Stomach (tissue), 9 donors: Measurements from ENCODE around the gene SPON2. TPM values are rescaled to one million over a fixed set of nuclear protein-coding genes. Genes with fewer than 3 reads are reported as not detected.

Source experiments
- DNase-seq, 2 donors: peaks; one replicate each; pipeline versions ENCODE4 v3.0.0 to v3.0.0-alpha.2; 2013 to 2019
- H3K27ac ChIP-seq, 5 donors: fragments of 200-600 bp in 4 of 5; sonication (generic) in 4 of 5; one replicate each; pipeline ENCODE4 v1.5.1; 2013 to 2019; ENCODE audit warnings: mild to moderate bottlenecking in 1 of 5, moderate library complexity in 1 of 5
- H3K27me3 ChIP-seq, 3 donors: fragments of 200-600 bp; sonication (generic); one replicate each; pipeline ENCODE4 v1.5.1; 2017 to 2019; ENCODE audit warnings: mixed run types in 1 of 3
- H3K36me3 ChIP-seq, 4 donors: fragments of 200-600 bp; sonication (generic); 1 replicate in 3 of 4; 2 replicates in 1 of 4; pipeline ENCODE4 v1.5.1; 2016 to 2019
- H3K4me1 ChIP-seq, 4 donors: fragments of 200-600 bp; sonication (generic); one replicate each; pipeline ENCODE4 v1.5.1; 2016 to 2019
- H3K4me3 ChIP-seq, 4 donors: fragments of 200-600 bp; sonication (generic) in 3 of 4; one replicate each; pipeline ENCODE4 v1.5.1; 2016 to 2019; ENCODE audit warnings: mild to moderate bottlenecking in 1 of 4
- H3K9me3 ChIP-seq, 4 donors: fragments of 200-600 bp; sonication (generic); one replicate each; pipeline ENCODE4 v1.5.1; 2016 to 2019
- EP300 ChIP-seq: sonication (generic); formaldehyde crosslinking; IDR thresholded peaks from one replicate; pipeline ENCODE4 v1.6.1; 2017; ENCODE audit warnings: antibody characterized with exemption
- POLR2A ChIP-seq, 4 donors: fragments of 450-650 bp; IDR thresholded peaks; one replicate each; pipeline ENCODE4 v1.6.1; 2016; ENCODE audit warnings: antibody characterized with exemption in 4 of 4, control low read depth in 2 of 4, mild to moderate bottlenecking in 1 of 4, moderate library complexity in 1 of 4
- POLR2AphosphoS5 ChIP-seq, 3 donors: sonication (generic); formaldehyde crosslinking; IDR thresholded peaks; one replicate each; pipeline ENCODE4 v1.6.1; 2016; ENCODE audit warnings: antibody characterized with exemption in 3 of 3
- WGBS, 5 donors: extraction: QIAGEN DNeasy Blood & Tissue Kit in 3 of 5; methylation state at CpG; one replicate each; pipeline versions ENCODE4 v1.1.5 to v1.1.7; 2013 to 2018; 5-methylcytosine and 5-hydroxymethylcytosine counted together
- intact Hi-C: fragments of 100-400 bp; cut with DNase I; formaldehyde crosslinking; loops from one replicate; pipeline ENCODE4 v1.15.1; 2023; ENCODE audit warnings: low total_unique reads
- polyA plus RNA-seq, 3 donors: library from polyadenylated mRNA; stranded (reverse); fragments of 200-250 nt; gene quantifications; one replicate each; pipeline ENCODE4 v1.2.3, GENCODE V29; 2013
- total RNA-seq, 5 donors: library from RNA; depleted of rRNA; stranded (reverse); fragments of >200 nt; gene quantifications; one replicate each; pipeline versions ENCODE4 v1.1.0 to v1.2.3, GENCODE V29; 2014 to 2016
- TF ChIP-seq, protein P1 (sequence below), 7 experiments: fragments of 450-650 bp in 4 of 7; fragments of 200-600 bp in 3 of 7; sonication (generic) in 3 of 7; IDR thresholded peaks; one replicate each; pipeline ENCODE4 v1.5.1; 2016 to 2019; ENCODE audit warnings: antibody characterized with exemption in 7 of 7, control low read depth in 2 of 7, mild to moderate bottlenecking in 1 of 7
- donor health status: healthy with polysubstance abuse.
- donor health status: Bipolar disorder and iron deficiency.
- donor health status: healthy.

The SPON2 gene
- total and polyA plus RNA-seq, 8 donors = 12.8 to 224 (median 47.6) TPM

DNA sequence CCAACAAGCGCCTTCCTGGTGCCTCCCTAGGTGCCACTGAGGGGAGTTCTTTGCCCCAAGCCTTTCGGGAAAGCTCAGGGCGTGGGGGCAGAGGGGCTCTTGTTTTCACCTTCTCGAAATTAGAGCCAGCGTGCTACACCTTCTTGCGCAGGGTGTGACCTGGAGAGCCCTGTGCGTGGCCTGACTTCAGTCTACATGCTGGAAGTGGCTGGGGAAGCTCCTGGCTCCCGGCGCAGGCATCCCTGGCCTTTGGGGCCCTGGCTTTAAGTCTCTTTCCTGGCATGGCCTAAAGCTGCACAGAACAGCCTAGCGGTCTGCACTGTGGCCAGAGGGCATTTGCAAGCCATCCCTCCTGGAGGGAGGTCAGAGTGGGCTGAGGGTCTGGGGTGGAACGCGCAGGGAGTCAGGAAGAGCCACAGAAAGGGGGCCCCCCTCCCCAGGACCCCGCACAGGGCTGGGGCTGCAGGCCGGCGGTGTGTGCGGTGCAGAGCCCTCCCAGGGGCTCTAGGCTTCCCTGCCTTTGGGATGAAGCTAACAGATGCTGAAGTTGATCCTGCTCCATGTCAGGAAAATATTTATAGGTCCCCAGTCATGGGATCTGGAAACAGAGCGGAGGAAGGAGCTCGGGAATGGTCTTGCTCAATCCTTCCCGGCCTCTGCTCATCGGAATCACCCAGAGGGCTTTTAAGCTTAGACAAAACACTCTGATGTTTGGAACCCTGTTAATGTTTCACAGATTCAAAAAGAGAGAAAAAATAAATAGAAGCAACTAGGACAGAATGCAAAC is 781 bp upstream of the SPON2 start:
- H3K27ac ChIP-seq = peak overlapping the region; percentile 65 to 84 (median 75)
- peaks cover 0 to 4% (median 0%) of the 10 kb centered on the region in 4 donors for H3K36me3 ChIP-seq
- TF ChIP-seq, protein P1, sequence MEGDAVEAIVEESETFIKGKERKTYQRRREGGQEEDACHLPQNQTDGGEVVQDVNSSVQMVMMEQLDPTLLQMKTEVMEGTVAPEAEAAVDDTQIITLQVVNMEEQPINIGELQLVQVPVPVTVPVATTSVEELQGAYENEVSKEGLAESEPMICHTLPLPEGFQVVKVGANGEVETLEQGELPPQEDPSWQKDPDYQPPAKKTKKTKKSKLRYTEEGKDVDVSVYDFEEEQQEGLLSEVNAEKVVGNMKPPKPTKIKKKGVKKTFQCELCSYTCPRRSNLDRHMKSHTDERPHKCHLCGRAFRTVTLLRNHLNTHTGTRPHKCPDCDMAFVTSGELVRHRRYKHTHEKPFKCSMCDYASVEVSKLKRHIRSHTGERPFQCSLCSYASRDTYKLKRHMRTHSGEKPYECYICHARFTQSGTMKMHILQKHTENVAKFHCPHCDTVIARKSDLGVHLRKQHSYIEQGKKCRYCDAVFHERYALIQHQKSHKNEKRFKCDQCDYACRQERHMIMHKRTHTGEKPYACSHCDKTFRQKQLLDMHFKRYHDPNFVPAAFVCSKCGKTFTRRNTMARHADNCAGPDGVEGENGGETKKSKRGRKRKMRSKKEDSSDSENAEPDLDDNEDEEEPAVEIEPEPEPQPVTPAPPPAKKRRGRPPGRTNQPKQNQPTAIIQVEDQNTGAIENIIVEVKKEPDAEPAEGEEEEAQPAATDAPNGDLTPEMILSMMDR (IDR thresholded peaks at IDR 0.05) = no peak
- TF ChIP-seq POLR2AphosphoS5 (IDR thresholded peaks at IDR 0.05) = peak in 1 of 3 donors; percentile 12
- peak in 1 of 2 donors; percentile 64 for DNase-seq
- H3K4me1 ChIP-seq = peaks cover 33 to 64% (median 54%) of the 10 kb centered on the region in 4 donors
- peak overlapping the region in 1 of 4 donors; percentile 51 for H3K4me3 ChIP-seq
- intact Hi-C loops = no loop called here
- no peaks in the 10 kb centered on the region for H3K9me3 ChIP-seq
- peaks cover 8 to 59% (median 25%) of the 10 kb centered on the region in 3 donors for H3K27me3 ChIP-seq
- 43 to 78% (median 50%) methylated on average over 13 to 20 of the region's 20 CpGs for WGBS, 5 donors

GRCh38 chr4:1171311-1172227 is 814 bp downstream of the SPON2 start:
- Histone ChIP-seq H3K36me3 (peaks cover 0 to 4% (median 0%) of the 10 kb centered on the region in 4 donors), H3K27me3 (peaks cover 8 to 59% (median 25%) of the 10 kb centered on the region in 3 donors), H3K4me1 (peaks cover 34 to 65% (median 51%) of the 10 kb centered on the region in 4 donors), H3K9me3 (no peaks in the 10 kb centered on the region), H3K27ac (peak overlapping the region; percentile 59 to 84 (median 75)), H3K4me3 (peak overlapping the region; percentile 37 to 51 (median 44))
- peak in 1 of 2 donors; percentile 77 for DNase-seq
- intact Hi-C loops = no loop called here
- TF ChIP-seq, protein P1 (IDR thresholded peaks at IDR 0.05) = no peak
- TF ChIP-seq EP300 = no peak
- peak in 1 of 3 donors; percentile 16 for TF ChIP-seq POLR2AphosphoS5 (IDR thresholded peaks at IDR 0.05)
- 2 to 8% (median 4%) methylated on average over 27 to 88 of the region's 88 CpGs for WGBS, 5 donors

- intact Hi-C loops = no loop called here
- Histone ChIP-seq H3K27me3 (peaks cover 8 to 59% (median 25%) of the 10 kb centered on the region in 3 donors), H3K9me3 (no peaks in the 10 kb centered on the region), H3K4me3 (peak overlapping the region; percentile 37 to 51 (median 44)), H3K27ac (peak overlapping the region in 2 of 5 donors; percentile 75 to 81), H3K36me3 (peaks cover 0 to 4% (median 0%) of the 10 kb centered on the region in 4 donors), H3K4me1 (peaks cover 34 to 66% (median 52%) of the 10 kb centered on the region in 4 donors)
- 11 to 49% (median 19%) methylated on average over 11 to 42 of the region's 42 CpGs for WGBS, 5 donors
- TF ChIP-seq POLR2AphosphoS5 (IDR thresholded peaks at IDR 0.05) = no peak
- TF ChIP-seq, protein P1 (IDR thresholded peaks at IDR 0.05) = no peak
- TF ChIP-seq POLR2A (IDR thresholded peaks at IDR 0.05) = no peak
- TF ChIP-seq EP300 = no peak
- no peak for DNase-seq
Measured at GRCh38 chr4:1170976-1171310, 1.4 kb downstream of the SPON2 start.
